Muscle layer of colon (tissue), 2 donors: ENCODE measurements around the gene SLC50A1.
A peak's percentile ranks its signal among the peaks of the same experiment; 100 is the strongest.
"Not testable (repeated sequence)": the region's sequence is repeated elsewhere in the genome, so short reads cannot be mapped to it uniquely, and the experiment has no call there.

ENCODE experiments used
- H3K27ac ChIP-seq: one replicate; pipeline ENCODE4 v1.7.0; 2013; ENCODE audit warnings: low read depth, mild to moderate bottlenecking, low read length, moderate library complexity
- H3K27me3 ChIP-seq, 2 donors: one replicate each; pipeline ENCODE4 v1.7.0; 2013; ENCODE audit warnings: low read length in 2 of 2, mild to moderate bottlenecking in 2 of 2; ENCODE audit not compliant: insufficient read depth in 2 of 2, control insufficient read depth in 1 of 2
- H3K36me3 ChIP-seq: one replicate; pipeline ENCODE4 v1.7.0; 2013; ENCODE audit warnings: mild to moderate bottlenecking, low read length; ENCODE audit not compliant: insufficient read depth
- H3K4me1 ChIP-seq: one replicate; pipeline ENCODE4 v1.7.0; 2013; ENCODE audit warnings: mild to moderate bottlenecking, low read length; ENCODE audit not compliant: insufficient read depth
- H3K4me3 ChIP-seq, 2 donors: one replicate each; pipeline ENCODE4 v1.7.0; 2013; ENCODE audit warnings: low read length in 2 of 2, low read depth in 1 of 2, mild to moderate bottlenecking in 1 of 2, moderate library complexity in 1 of 2
- H3K9ac ChIP-seq: one replicate; pipeline ENCODE4 v1.7.0; 2013; ENCODE audit warnings: low read length
- H3K9me3 ChIP-seq: one replicate; pipeline ENCODE4 v1.7.0; 2013; ENCODE audit warnings: mild to moderate bottlenecking, low read length
- donor health status: abdominal sarcoma.
- donor health status: Adenocarcinoma of cecum.

Gene SLC50A1

GRCh38 chr1:155167166-155168104 lies 31.8 kb downstream of the SLC50A1 start:
- Histone ChIP-seq H3K9me3 (no peaks in the 10 kb centered on the region), H3K36me3 (peaks cover 22% of the 10 kb centered on the region), H3K4me3 (peak overlapping the region in 1 of 2 donors; percentile 43), H3K9ac (no peak overlapping the region), H3K27ac (no peak overlapping the region), H3K4me1 (peaks cover 19% of the 10 kb centered on the region), H3K27me3 (no peaks in the 10 kb centered on the region)

GRCh38 chr1:155168105-155168445 lies 32.4 kb downstream of the SLC50A1 start:
- not testable (repeated sequence) for H3K4me3 ChIP-seq, H3K9ac ChIP-seq, H3K27ac ChIP-seq

GRCh38 chr1:155168456-155169210 lies 33.0 kb downstream of the SLC50A1 start:
- peaks cover 0 to 2% of the 10 kb centered on the region in 2 donors for H3K27me3 ChIP-seq
- H3K4me3 ChIP-seq, result no peak overlapping the region
- peaks cover 24% of the 10 kb centered on the region for H3K4me1 ChIP-seq
- no peaks in the 10 kb centered on the region for H3K9me3 ChIP-seq
- no peak overlapping the region for H3K27ac ChIP-seq
- H3K36me3 ChIP-seq, result peaks cover 22% of the 10 kb centered on the region
- no peak overlapping the region for H3K9ac ChIP-seq

More at GRCh38 chr1:155168105-155168445, 32.4 kb downstream of the SLC50A1 start:
- Histone ChIP-seq H3K36me3 (peaks cover 22% of the 10 kb centered on the region), H3K4me1 (peaks cover 19% of the 10 kb centered on the region)
- H3K9me3 ChIP-seq, H3K27me3 ChIP-seq: not testable (repeated sequence)

GRCh38 chr1:155169541-155169940 lies 33.9 kb downstream of the SLC50A1 start:
- peaks cover 22% of the 10 kb centered on the region for H3K36me3 ChIP-seq
- H3K4me1 ChIP-seq, result peaks cover 25% of the 10 kb centered on the region
- no peaks in the 10 kb centered on the region for H3K9me3 ChIP-seq
- H3K9ac ChIP-seq, result no peak overlapping the region
- no peak overlapping the region for H3K4me3 ChIP-seq
- H3K27me3 ChIP-seq, result peaks cover 0 to 11% of the 10 kb centered on the region in 2 donors
- no peak overlapping the region for H3K27ac ChIP-seq

GRCh38 chr1:155170101-155170785 lies 34.6 kb downstream of the SLC50A1 start:
- peaks cover 25% of the 10 kb centered on the region for H3K4me1 ChIP-seq
- peaks cover 22% of the 10 kb centered on the region for H3K36me3 ChIP-seq
- H3K9ac ChIP-seq, result no peak overlapping the region
- H3K27me3 ChIP-seq, result peaks cover 0 to 18% of the 10 kb centered on the region in 2 donors
- H3K4me3 ChIP-seq, result no peak overlapping the region
- H3K9me3 ChIP-seq, result no peaks in the 10 kb centered on the region
- H3K27ac ChIP-seq, result no peak overlapping the region

- H3K9ac ChIP-seq, result no peak overlapping the region
- H3K27me3 ChIP-seq, result peaks cover 0 to 23% of the 10 kb centered on the region in 2 donors
- H3K9me3 ChIP-seq, result no peaks in the 10 kb centered on the region
- no peak overlapping the region for H3K27ac ChIP-seq
- peaks cover 22% of the 10 kb centered on the region for H3K36me3 ChIP-seq
- H3K4me3 ChIP-seq, result no peak overlapping the region
- peaks cover 25% of the 10 kb centered on the region for H3K4me1 ChIP-seq
These were observed 35.2 kb downstream of the SLC50A1 start for GRCh38 chr1:155170806-155171205.

- Histone ChIP-seq H3K9ac (peak overlapping the region; percentile 72), H3K4me1 (peaks cover 30% of the 10 kb centered on the region)
These were observed 36.4 kb downstream of the SLC50A1 start for GRCh38 chr1:155171836-155172731.

GRCh38 chr1:155172732-155173477 lies 37.3 kb downstream of the SLC50A1 start, which contains the start of gene KRTCAP2:
Gene KRTCAP2, minus strand, starts transcription at chr1:155173304. Its CDS starts 80 bp downstream, at chr1:155173224.
- H3K27ac ChIP-seq, result peak within 1 kb of the TSS; percentile 76
- no peaks in the 10 kb centered on the region for H3K9me3 ChIP-seq
- peaks cover 0 to 23% of the 10 kb centered on the region in 2 donors for H3K27me3 ChIP-seq
- H3K36me3 ChIP-seq, result peaks cover 22% of the 10 kb centered on the region
- H3K4me1 ChIP-seq, result peaks cover 26% of the 10 kb centered on the region
- peak within 1 kb of the TSS; percentile 72 for H3K9ac ChIP-seq
- H3K4me3 ChIP-seq, result peak within 1 kb of the TSS; percentile 35 to 90

More at GRCh38 chr1:155171836-155172731, 36.4 kb downstream of the SLC50A1 start:
- peak overlapping the region; percentile 35 to 90 for H3K4me3 ChIP-seq
- H3K36me3 ChIP-seq, result peaks cover 22% of the 10 kb centered on the region
- H3K27ac ChIP-seq, result peak overlapping the region; percentile 76
- H3K9me3 ChIP-seq, result no peaks in the 10 kb centered on the region
- H3K27me3 ChIP-seq, result peaks cover 0 to 23% of the 10 kb centered on the region in 2 donors

GRCh38 chr1:155173478-155174323 lies 38.0 kb downstream of the SLC50A1 start, which contains the start of gene TRIM46:
Gene TRIM46, plus strand, starts transcription at chr1:155173849. Its CDS starts 118 bp downstream, at chr1:155173967.
- Histone ChIP-seq H3K4me1 (peaks cover 23% of the 10 kb centered on the region), H3K27me3 (peaks cover 0 to 23% of the 10 kb centered on the region in 2 donors), H3K9me3 (no peaks in the 10 kb centered on the region)

More at GRCh38 chr1:155173478-155174323, 38.0 kb downstream of the SLC50A1 start, which contains the start of gene TRIM46:
- H3K36me3 ChIP-seq, result peaks cover 17% of the 10 kb centered on the region
- H3K4me3 ChIP-seq, result peak within 1 kb of the TSS; percentile 35 to 90
- peak within 1 kb of the TSS; percentile 76 for H3K27ac ChIP-seq
- peak within 1 kb of the TSS; percentile 72 for H3K9ac ChIP-seq
